ENCODE results near the gene PARVG.

- TF ChIP-seq, protein P1, sequence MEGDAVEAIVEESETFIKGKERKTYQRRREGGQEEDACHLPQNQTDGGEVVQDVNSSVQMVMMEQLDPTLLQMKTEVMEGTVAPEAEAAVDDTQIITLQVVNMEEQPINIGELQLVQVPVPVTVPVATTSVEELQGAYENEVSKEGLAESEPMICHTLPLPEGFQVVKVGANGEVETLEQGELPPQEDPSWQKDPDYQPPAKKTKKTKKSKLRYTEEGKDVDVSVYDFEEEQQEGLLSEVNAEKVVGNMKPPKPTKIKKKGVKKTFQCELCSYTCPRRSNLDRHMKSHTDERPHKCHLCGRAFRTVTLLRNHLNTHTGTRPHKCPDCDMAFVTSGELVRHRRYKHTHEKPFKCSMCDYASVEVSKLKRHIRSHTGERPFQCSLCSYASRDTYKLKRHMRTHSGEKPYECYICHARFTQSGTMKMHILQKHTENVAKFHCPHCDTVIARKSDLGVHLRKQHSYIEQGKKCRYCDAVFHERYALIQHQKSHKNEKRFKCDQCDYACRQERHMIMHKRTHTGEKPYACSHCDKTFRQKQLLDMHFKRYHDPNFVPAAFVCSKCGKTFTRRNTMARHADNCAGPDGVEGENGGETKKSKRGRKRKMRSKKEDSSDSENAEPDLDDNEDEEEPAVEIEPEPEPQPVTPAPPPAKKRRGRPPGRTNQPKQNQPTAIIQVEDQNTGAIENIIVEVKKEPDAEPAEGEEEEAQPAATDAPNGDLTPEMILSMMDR (IDR thresholded peaks at IDR 0.05; ENCODE audit: control extremely low read depth in 1 of 3, insufficient read depth in 1 of 3, low read depth in 1 of 3, low read length in 3 of 3) = no peak
- TF ChIP-seq RBBP5 (IDR thresholded peaks at IDR 0.05; ENCODE audit: borderline replicate concordance, low read depth, low read length) = no peak
- no peak for TF ChIP-seq CEBPB (IDR thresholded peaks at IDR 0.05; ENCODE audit: low read depth, low read length)
Observed at GRCh38 chr22:44206330-44206645, 25.6 kb downstream of the PARVG start.
